ENCODE results near the gene TRAM2. TPM values are rescaled to one million over a fixed set of nuclear protein-coding genes. Genes with fewer than 3 reads are reported as not detected.

TRAM2 gene
- total RNA-seq, 2 donors from 2014 or later: 8.6 to 8.9 TPM

GRCh38 chr6:52571099-52571755 is 5.6 kb downstream of the TRAM2 start:
- H3K9me3 ChIP-seq (ENCODE audit: control insufficient read depth, low read length, poor library complexity, severe bottlenecking): no peaks in the 10 kb centered on the region
- H3K4me1 Mint-ChIP-seq: peaks cover 49% of the 10 kb centered on the region
- H3K4me3 Mint-ChIP-seq: no peak overlapping the region
- ATAC-seq: no peak
- H3K27me3 Mint-ChIP-seq: no peaks in the 10 kb centered on the region
- no peak for DNase-seq
- H3K36me3 Mint-ChIP-seq (ENCODE audit: low read depth): peaks cover 5% of the 10 kb centered on the region
- no peak overlapping the region for H3K27ac Mint-ChIP-seq

DNA sequence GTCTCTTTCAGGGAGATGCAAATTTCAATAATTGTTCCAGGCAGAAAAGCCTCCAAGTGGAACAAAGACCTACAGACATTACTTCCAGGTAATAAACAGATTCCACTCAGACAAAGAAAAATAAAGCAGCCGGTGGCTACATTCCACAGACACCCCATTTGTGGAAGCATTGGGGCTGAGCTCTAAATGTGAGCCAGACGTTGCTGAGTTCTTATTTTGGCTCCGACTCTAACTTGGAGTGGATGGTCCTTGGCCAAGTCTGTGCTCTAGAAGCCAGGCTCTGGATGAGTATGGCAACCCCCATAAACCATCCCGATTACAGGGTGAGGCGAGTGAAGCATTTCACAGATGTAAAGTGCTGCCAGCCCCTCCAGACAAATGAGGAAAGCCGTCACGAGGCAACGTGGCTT is 6.6 kb downstream of the TRAM2 start:
- Mint-ChIP-seq H3K4me1 (peaks cover 42% of the 10 kb centered on the region), H3K4me3 (no peak overlapping the region), H3K36me3 (ENCODE audit: low read depth) (peaks cover 2% of the 10 kb centered on the region), H3K27me3 (no peaks in the 10 kb centered on the region), H3K27ac (no peak overlapping the region)
- DNase-seq (no peak), ATAC-seq (no peak)
- no peaks in the 10 kb centered on the region for H3K9me3 ChIP-seq (ENCODE audit: control insufficient read depth, low read length, poor library complexity, severe bottlenecking)

DNA sequence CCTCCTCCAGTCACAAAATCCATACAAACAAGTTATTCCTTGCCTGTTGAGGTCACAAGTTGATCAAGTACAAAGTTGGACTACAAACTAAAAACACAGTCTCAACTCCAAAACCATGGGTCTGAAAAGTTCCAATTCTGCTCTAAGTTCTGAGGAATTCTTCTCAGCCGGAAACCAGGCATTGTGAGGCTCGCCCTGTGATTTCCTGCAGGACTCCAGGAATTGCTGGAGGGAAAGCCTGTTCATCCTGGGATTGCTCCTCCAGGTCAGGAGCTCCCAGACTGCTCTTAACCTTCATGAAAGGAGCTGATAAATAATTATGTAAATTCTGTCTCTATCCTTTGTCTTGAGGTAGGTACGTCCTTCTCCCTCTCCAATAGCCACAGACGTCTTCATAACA is 8.5 kb downstream of the TRAM2 start:
- Mint-ChIP-seq H3K27me3 (no peaks in the 10 kb centered on the region), H3K4me1 (peaks cover 37% of the 10 kb centered on the region), H3K27ac (no peak overlapping the region), H3K4me3 (no peak overlapping the region), H3K36me3 (ENCODE audit: low read depth) (peaks cover 7% of the 10 kb centered on the region)
- no peaks in the 10 kb centered on the region for H3K9me3 ChIP-seq (ENCODE audit: control insufficient read depth, low read length, poor library complexity, severe bottlenecking)
- no peak for ATAC-seq
- no peak for DNase-seq

GRCh38 chr6:52566853-52567279 is 10.0 kb downstream of the TRAM2 start:
- ATAC-seq (no peak), DNase-seq (no peak)
- Mint-ChIP-seq H3K4me3 (no peak overlapping the region), H3K27me3 (no peaks in the 10 kb centered on the region), H3K4me1 (peaks cover 39% of the 10 kb centered on the region), H3K27ac (no peak overlapping the region), H3K36me3 (ENCODE audit: low read depth) (peaks cover 7% of the 10 kb centered on the region)
- no peaks in the 10 kb centered on the region for H3K9me3 ChIP-seq (ENCODE audit: control insufficient read depth, low read length, poor library complexity, severe bottlenecking)

DNA sequence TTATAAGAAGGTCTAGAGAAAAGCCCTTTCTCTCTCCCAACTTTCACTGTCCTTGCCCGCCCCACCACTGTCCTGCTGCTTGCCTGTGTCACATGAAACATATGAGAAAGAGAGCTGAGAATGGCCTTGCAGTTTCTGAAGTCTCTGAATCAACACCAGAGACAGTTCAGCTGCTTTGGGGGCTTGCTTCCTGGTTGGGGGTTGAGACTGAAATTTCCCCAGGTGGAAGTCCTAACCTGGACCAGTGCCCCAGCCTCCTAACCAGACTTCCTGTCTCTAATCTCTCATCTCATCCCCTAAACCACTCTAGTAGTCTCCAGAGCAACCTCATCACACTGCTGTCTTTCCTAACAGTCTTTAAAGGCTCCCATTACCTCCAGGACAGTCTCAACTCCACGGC is 10.7 kb downstream of the TRAM2 start:
- H3K36me3 Mint-ChIP-seq (ENCODE audit: low read depth): peaks cover 7% of the 10 kb centered on the region
- ATAC-seq (no peak), DNase-seq (no peak)
- H3K27me3 Mint-ChIP-seq: no peaks in the 10 kb centered on the region
- H3K27ac Mint-ChIP-seq: no peak overlapping the region
- H3K4me1 Mint-ChIP-seq: peaks cover 39% of the 10 kb centered on the region
- H3K9me3 ChIP-seq (ENCODE audit: control insufficient read depth, low read length, poor library complexity, severe bottlenecking): no peaks in the 10 kb centered on the region
- peak overlapping the region; percentile 19 for H3K4me3 Mint-ChIP-seq

- ATAC-seq: no peak
Measured at GRCh38 chr6:52564856-52565255, 12.0 kb downstream of the TRAM2 start.

GRCh38 chr6:52562911-52563310 is 13.9 kb downstream of the TRAM2 start:
- peaks cover 30% of the 10 kb centered on the region for H3K4me1 Mint-ChIP-seq
- no peaks in the 10 kb centered on the region for H3K27me3 Mint-ChIP-seq
- DNase-seq (no peak), ATAC-seq (no peak)
- H3K27ac Mint-ChIP-seq: no peak overlapping the region
- peaks cover 7% of the 10 kb centered on the region for H3K36me3 Mint-ChIP-seq (ENCODE audit: low read depth)
- H3K4me3 Mint-ChIP-seq: no peak overlapping the region
- H3K9me3 ChIP-seq (ENCODE audit: control insufficient read depth, low read length, poor library complexity, severe bottlenecking): no peaks in the 10 kb centered on the region

More at GRCh38 chr6:52564856-52565255, 12.0 kb downstream of the TRAM2 start:
- H3K9me3 ChIP-seq (ENCODE audit: control insufficient read depth, low read length, poor library complexity, severe bottlenecking): no peaks in the 10 kb centered on the region
- Mint-ChIP-seq H3K4me1 (peaks cover 37% of the 10 kb centered on the region), H3K36me3 (ENCODE audit: low read depth) (peaks cover 7% of the 10 kb centered on the region), H3K27ac (peak overlapping the region; percentile 19), H3K4me3 (no peak overlapping the region), H3K27me3 (no peaks in the 10 kb centered on the region)
- no peak for DNase-seq

DNA sequence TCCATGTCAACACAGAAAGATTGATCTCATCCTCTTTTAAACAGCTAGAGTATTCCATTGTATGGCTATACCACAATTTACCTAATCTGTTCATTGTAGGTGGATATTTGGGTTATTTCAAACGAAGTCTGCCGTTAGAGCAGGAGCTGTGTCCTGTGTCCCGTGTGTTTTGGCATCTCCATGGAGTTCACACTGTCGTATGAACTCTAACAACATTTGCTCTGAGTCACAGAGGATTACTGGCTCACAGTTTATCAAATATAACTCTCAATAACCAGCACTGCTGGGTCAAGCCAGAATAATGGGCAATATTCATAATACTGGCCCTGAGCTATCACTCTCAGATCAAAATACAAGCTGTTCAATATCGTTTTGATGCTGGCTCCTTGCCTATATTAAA is 16.4 kb downstream of the TRAM2 start:
- no peaks in the 10 kb centered on the region for H3K9me3 ChIP-seq (ENCODE audit: control insufficient read depth, low read length, poor library complexity, severe bottlenecking)
- peaks cover 5% of the 10 kb centered on the region for H3K36me3 Mint-ChIP-seq (ENCODE audit: low read depth)
- peaks cover 17% of the 10 kb centered on the region for H3K4me1 Mint-ChIP-seq
- H3K27ac Mint-ChIP-seq: no peak overlapping the region
- DNase-seq (no peak), ATAC-seq (no peak)
- H3K4me3 Mint-ChIP-seq: no peak overlapping the region
- H3K27me3 Mint-ChIP-seq: no peaks in the 10 kb centered on the region

GRCh38 chr6:52558266-52559000 is 18.4 kb downstream of the TRAM2 start:
- H3K36me3 Mint-ChIP-seq (ENCODE audit: low read depth): no peaks in the 10 kb centered on the region
- H3K4me1 Mint-ChIP-seq: peaks cover 9% of the 10 kb centered on the region
- H3K4me3 Mint-ChIP-seq: no peak overlapping the region
- no peak overlapping the region for H3K27ac Mint-ChIP-seq
- DNase-seq: no peak
- ATAC-seq: no peak
- H3K27me3 Mint-ChIP-seq: no peaks in the 10 kb centered on the region
- H3K9me3 ChIP-seq (ENCODE audit: control insufficient read depth, low read length, poor library complexity, severe bottlenecking): no peaks in the 10 kb centered on the region

DNA sequence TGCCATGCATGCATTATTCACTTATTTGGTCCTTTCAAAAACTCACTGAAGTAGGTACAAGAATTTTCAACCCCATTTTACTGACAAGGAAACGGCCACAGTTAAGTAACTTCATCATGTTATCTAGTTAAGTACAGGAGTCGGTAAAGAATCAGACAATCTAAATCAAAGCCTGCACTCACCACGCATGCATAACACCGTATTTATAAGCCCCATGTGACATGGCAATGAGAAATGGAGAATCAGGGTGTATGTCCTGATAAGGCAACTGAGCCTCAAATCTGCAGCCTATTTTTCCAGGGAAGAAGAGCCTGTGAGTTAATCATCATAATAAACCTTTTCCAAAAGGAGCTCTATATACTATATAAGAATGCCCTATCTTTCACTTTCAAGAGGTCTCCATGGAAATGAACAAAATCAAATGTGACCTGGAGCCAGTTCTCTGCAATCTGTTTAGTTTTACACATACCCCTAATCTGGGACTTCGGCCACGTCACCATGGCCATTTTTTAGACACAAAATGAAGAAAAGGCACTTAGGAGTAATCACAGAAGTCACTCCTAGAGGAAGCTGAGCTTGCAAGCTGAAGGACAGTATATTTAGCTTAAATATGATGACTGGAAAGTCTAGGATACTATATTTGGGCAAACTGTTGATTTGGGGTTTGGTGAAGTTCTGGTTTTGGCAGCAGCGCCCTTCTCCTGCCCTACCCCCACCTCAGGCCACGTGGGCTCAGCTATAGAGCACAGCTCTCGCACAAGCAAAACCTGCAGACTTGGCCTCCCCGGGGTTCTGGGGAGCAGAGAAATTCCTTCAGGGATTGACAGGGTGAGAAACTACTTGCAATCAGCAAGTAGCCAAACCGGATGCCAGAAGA is 19.2 kb downstream of the TRAM2 start:
- no peak for DNase-seq
- H3K4me1 Mint-ChIP-seq: peaks cover 16% of the 10 kb centered on the region
- no peak for ATAC-seq
- H3K27me3 Mint-ChIP-seq: no peaks in the 10 kb centered on the region
- H3K4me3 Mint-ChIP-seq: no peak overlapping the region
- no peak overlapping the region for H3K27ac Mint-ChIP-seq
- no peaks in the 10 kb centered on the region for H3K36me3 Mint-ChIP-seq (ENCODE audit: low read depth)
- no peaks in the 10 kb centered on the region for H3K9me3 ChIP-seq (ENCODE audit: control insufficient read depth, low read length, poor library complexity, severe bottlenecking)

DNA sequence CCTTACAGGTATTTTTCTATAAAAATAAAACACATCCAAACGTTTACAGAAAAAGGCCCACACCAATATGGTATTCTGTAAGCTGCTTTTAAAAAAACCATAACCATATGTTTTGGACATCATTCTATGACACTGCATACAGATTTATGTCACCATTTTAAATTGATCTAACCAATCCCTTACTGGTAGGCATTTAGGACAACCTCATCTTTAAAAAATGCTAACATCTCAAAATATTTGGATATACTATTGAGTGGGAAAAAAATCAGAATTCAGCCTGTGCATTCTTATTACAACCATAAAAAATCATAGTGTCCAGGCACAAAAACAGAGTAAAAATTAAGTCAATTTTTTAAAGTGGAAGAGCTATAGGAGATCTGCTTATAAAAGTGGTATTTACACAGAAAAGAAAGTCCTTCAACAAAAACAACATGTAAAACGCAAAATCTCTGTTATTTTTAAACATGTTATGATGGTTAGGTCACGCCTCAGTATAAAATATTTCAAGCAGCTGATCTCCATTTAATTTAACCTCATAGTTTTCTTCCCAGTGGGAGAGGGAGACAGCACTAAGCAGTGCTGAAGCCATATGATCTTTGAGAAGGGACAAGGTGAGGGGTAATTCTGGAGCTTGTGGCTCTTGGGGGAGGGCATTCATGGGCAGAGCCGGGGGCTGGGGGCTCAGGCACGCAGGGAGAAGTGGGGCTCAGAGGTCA is 21.2 kb downstream of the TRAM2 start:
- Mint-ChIP-seq H3K4me1 (peaks cover 22% of the 10 kb centered on the region), H3K27me3 (no peaks in the 10 kb centered on the region), H3K4me3 (no peak overlapping the region), H3K36me3 (ENCODE audit: low read depth) (no peaks in the 10 kb centered on the region), H3K27ac (no peak overlapping the region)
- ATAC-seq (no peak), DNase-seq (no peak)
- H3K9me3 ChIP-seq (ENCODE audit: control insufficient read depth, low read length, poor library complexity, severe bottlenecking): no peaks in the 10 kb centered on the region

GRCh38 chr6:52554684-52555280 is 22.1 kb downstream of the TRAM2 start:
- no peak for ATAC-seq

More at GRCh38 chr6:52554684-52555280, 22.1 kb downstream of the TRAM2 start:
- Mint-ChIP-seq H3K27me3 (no peaks in the 10 kb centered on the region), H3K36me3 (ENCODE audit: low read depth) (no peaks in the 10 kb centered on the region), H3K4me3 (no peak overlapping the region), H3K4me1 (peaks cover 26% of the 10 kb centered on the region), H3K27ac (no peak overlapping the region)
- no peak for DNase-seq
- no peaks in the 10 kb centered on the region for H3K9me3 ChIP-seq (ENCODE audit: control insufficient read depth, low read length, poor library complexity, severe bottlenecking)

Measured in T-helper 17 cell (primary cell).